Measurements from ENCODE around the gene GPS1.

GPS1 gene

GRCh38 chr17:82080789-82081464 is 29.2 kb downstream of the GPS1 start:
- DNase-seq = no peak

GRCh38 chr17:82081546-82081945 is 29.8 kb downstream of the GPS1 start:
- no peak for DNase-seq

- no peak for DNase-seq
Observed at GRCh38 chr17:82081966-82082365, 30.3 kb downstream of the GPS1 start.

GRCh38 chr17:82082456-82082855 is 30.8 kb downstream of the GPS1 start:
- no peak for DNase-seq

GRCh38 chr17:82083009-82083408 is 31.3 kb downstream of the GPS1 start:
- no peak for DNase-seq

GRCh38 chr17:82083533-82084359 is 32.0 kb downstream of the GPS1 start:
- no peak for DNase-seq

- DNase-seq = no peak
Observed at GRCh38 chr17:82084373-82085030, 32.8 kb downstream of the GPS1 start.

- no peak for DNase-seq
Observed at GRCh38 chr17:82085031-82085861, 33.5 kb downstream of the GPS1 start.

- no peak for DNase-seq
Observed at GRCh38 chr17:82085931-82086764, 34.5 kb downstream of the GPS1 start.

GRCh38 chr17:82086941-82087906 is 35.5 kb downstream of the GPS1 start:
- no peak for DNase-seq

GRCh38 chr17:82087961-82088837 is 36.5 kb downstream of the GPS1 start:
- DNase-seq = no peak

GRCh38 chr17:82088838-82089722 is 37.4 kb downstream of the GPS1 start:
- DNase-seq = no peak

GRCh38 chr17:82089723-82090548 is 38.2 kb downstream of the GPS1 start:
- no peak for DNase-seq

- no peak for DNase-seq
Observed at GRCh38 chr17:82090549-82091263, 39.0 kb downstream of the GPS1 start.

GRCh38 chr17:82091264-82092066 is 39.8 kb downstream of the GPS1 start:
- DNase-seq = no peak

GRCh38 chr17:82092094-82092586 is 40.4 kb downstream of the GPS1 start:
- no peak for DNase-seq

Measured in bone marrow (tissue), 2 donors.